D721Med (cell line): ENCODE measurements around the gene SLF2.

Experiments used
- DNase-seq: peaks from one replicate; pipeline ENCODE4 v3.0.0; 2011; ENCODE audit warnings: low spot score; ENCODE audit not compliant: insufficient read length
- FAIRE-seq: peaks from 2 replicates; lab custom pipeline; 2011; peaks lifted over from hg19 to GRCh38; lab: Jason Lieb, UNC
- TF ChIP-seq, protein P1 (sequence below): IDR thresholded peaks from 2 replicates; pipeline ENCODE4 v1.5.1; 2012; ENCODE audit warnings: mild to moderate bottlenecking, control low read depth; ENCODE audit not compliant: insufficient read depth; ENCODE audit errors: missing control alignments

Gene SLF2

DNA sequence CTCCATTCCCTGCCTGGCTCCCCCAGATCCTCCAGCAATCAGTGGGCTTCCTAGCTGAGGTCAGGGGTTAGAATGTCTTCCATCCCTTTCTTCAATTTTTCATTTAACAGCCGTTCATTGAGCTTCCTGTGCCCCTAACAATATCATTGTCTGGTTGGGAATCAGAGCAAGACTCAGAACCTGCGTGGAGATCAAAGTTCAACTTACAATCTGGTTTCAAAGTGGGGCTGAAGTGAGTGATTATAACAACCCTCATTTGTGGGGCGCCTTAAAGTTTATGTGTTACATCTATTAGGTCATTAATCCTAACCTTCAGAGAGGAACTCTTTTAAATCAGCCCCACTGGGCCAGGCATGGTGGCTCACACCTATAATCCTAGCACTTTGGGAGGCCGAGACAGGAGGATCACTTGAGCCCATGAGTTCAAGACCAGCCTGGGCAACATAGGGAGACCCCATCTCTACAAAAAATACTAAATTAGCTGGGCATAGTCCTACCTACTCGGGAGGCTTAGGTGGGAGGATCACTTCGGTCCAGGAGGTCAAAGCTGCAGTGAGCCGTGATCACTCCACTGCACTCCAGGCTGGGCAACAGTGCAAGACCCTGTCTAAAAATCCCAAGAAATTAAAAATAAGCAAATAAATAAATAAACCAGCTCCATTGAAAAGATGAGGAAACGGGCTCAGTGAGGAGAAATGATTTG lies 45.4 kb upstream of the SLF2 start:
- FAIRE-seq (no peak), DNase-seq (no peak)
- TF ChIP-seq, protein P1, sequence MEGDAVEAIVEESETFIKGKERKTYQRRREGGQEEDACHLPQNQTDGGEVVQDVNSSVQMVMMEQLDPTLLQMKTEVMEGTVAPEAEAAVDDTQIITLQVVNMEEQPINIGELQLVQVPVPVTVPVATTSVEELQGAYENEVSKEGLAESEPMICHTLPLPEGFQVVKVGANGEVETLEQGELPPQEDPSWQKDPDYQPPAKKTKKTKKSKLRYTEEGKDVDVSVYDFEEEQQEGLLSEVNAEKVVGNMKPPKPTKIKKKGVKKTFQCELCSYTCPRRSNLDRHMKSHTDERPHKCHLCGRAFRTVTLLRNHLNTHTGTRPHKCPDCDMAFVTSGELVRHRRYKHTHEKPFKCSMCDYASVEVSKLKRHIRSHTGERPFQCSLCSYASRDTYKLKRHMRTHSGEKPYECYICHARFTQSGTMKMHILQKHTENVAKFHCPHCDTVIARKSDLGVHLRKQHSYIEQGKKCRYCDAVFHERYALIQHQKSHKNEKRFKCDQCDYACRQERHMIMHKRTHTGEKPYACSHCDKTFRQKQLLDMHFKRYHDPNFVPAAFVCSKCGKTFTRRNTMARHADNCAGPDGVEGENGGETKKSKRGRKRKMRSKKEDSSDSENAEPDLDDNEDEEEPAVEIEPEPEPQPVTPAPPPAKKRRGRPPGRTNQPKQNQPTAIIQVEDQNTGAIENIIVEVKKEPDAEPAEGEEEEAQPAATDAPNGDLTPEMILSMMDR = no peak

DNA sequence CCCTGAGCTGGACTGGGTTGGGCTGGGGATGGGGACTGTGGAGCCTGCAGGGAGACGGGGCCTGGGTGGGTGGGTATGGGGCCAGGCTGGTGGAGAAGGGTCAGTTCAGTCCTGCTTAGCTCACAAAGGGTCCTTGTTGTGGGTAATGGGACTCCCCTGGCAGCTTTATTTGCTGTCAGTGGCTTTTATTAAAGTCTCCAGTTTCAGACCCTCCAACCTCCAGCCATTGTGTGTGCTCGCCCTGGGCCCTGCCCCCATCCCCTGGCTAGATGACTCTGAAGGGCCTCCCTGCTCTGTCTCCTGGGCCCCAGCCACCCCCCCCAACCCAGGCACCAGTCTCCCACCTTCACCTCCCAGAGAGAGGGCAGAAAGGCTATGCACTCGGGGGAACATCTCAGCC lies 44.4 kb upstream of the SLF2 start:
- TF ChIP-seq, protein P1 = no peak
- DNase-seq (no peak), FAIRE-seq (no peak)

DNA sequence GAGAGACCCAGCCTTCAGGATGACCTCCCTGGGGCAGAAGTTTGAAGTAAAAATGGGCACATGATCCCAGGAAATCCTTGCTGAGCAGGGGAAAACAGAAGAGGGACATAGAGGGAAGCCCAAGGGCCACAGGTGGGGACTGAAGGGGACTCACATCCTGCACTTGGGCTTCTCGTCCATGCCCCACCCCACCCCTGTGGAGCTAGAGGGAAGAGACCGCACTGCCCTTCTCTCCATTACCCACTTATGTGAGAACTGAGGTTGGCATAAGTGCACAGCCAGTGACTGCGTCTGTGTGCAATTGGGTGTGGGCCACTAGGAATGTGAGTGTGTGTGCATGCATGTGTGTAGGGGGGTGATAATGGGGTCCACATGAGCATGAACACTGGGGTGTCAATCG lies 43.4 kb upstream of the SLF2 start:
- FAIRE-seq (no peak), DNase-seq (no peak)
- TF ChIP-seq, protein P1 = no peak

DNA sequence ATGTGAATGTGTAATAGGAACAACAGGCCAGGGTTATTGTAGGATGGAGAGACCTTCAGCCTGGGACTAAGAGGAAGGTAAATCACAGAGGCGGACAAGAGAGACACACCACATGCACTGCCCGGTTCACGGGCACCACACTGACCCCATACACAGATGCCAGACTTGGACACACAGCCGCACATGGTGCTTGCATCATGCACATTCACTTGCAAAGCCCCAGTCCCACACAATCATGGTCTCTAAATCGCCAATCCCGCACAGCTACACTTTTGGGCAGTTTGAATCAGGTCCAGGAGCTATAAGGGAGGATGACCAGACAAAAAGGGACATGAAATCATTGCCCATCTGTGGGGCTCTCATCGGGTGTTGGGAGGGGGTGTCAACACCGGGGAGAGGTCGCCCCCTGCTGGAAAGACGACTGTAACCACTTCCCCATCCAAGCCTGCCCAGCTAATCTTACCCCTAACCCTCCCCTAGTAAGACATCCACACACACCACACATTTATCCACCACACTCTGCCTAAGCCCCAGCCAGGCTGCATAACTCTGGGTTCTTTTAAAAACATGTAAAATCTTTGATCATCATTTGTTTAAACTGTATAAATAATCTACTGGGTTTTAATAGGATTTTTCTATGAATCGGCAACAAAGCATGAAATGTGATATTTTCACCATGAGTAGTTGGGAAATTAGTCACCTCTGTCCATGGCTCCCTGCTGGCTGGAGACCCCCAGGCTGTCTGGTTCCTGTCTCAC lies 40.5 kb upstream of the SLF2 start:
- TF ChIP-seq, protein P1 = peak; percentile 58
- no peak for FAIRE-seq
- peak; percentile 96 for DNase-seq

DNA sequence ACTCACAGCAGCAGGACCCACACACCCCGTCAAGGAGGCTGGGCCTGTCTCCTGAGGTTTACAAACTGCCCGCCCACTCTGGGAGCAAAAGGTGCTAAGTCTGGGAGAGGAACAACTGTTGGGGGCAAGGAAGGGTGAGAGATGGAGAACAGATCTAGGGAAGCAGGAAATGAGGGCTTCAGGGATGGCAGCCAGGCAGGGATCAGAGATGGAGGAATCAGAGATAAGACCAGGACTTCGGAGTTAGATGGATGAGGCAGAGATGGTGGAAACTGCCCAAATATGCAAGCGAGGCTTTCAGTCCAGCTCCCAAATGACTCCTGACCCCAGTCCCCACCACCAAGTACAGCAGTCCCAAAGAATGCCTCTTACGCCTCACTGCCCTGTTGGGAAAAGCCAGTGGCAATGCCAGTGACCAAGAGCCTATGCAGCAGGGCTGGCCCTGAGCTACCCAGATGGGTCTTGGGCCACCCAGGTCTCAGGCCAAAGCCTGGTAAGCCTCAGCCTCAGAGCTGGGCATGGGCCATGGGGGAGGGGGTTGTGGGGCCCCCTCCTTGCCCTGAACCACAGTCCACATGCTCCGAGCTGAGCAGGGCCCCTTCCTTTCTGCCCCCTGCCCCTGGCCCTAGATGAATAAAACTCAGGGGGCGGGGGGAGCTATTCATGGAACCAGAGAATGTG lies 39.5 kb upstream of the SLF2 start:
- TF ChIP-seq, protein P1 = no peak
- FAIRE-seq = no peak

DNA sequence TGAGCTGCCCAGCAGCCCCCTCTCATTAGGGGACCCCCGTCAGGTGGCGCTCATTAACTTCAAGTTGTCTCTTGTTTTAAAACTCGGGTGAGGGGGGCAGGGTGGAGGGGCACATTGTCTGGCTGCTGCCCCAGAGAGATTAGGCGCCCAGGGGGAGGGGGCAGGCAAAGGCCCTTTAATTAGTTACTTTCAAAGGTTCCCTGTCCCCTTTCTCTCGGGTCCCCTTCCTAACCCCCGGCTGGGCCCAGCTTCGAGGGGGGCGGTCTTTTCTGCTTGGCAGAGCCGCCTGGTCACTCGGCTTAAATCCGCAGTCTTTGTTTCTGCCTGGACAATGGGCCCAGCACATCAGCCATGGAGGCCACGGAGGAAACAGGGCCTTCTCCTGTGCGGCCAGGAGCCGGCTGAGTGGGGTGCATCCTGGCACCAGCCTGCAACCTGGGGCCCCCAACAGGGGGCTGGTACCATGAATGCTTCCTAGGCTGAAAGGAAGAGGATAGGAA lies 38.9 kb upstream of the SLF2 start:
- DNase-seq (no peak), FAIRE-seq (no peak)
- TF ChIP-seq, protein P1 = no peak

More for the DNA sequence above, 39.5 kb upstream of the SLF2 start:
- no peak for DNase-seq
